ENCODE measurements around the gene SDE2. TPM values are rescaled to one million over a fixed set of nuclear protein-coding genes. Genes with fewer than 3 reads are reported as not detected.

The SDE2 gene
- total and polyA plus RNA-seq, 2 donors (not counting 1 experiment from before 2014, with no cell fraction given): 10.0 to 26.0 TPM

GRCh38 chr1:225996946-225997545 is 2.1 kb downstream of the SDE2 start:
- peak overlapping the region; percentile 73 for H3K27ac Mint-ChIP-seq
- H3K4me1 Mint-ChIP-seq: peaks cover 53% of the 10 kb centered on the region
- no peaks in the 10 kb centered on the region for H3K27me3 Mint-ChIP-seq
- H3K4me3 Mint-ChIP-seq: peak overlapping the region; percentile 100
- no peak overlapping the region for H2AFZ ChIP-seq (ENCODE audit: insufficient read depth, low read depth, low read length, poor library complexity, severe bottlenecking)
- H3K27me3 ChIP-seq (replicated peaks in 1 of 4; ENCODE audit: control extremely low read depth in 1 of 4, control insufficient read depth in 3 of 4, insufficient read depth in 4 of 4, low read length in 3 of 4): no peaks in the 10 kb centered on the region
- peaks cover 62% of the 10 kb centered on the region for H3K79me2 ChIP-seq (ENCODE audit: control insufficient read depth, insufficient read depth, low read length)
- CTCF ChIA-PET: interaction anchor here (1.2 to 5.1 kb wide), 7 partner anchors 9 to 516 kb away, joined by 3 to 48 read pairs (median 7); partner anchors contain the start of gene H3-3A
- intact Hi-C loops (cut with micrococcal nuclease): loop anchor here (5.0 kb wide), 1 partner anchor 190 kb away; the partner anchor contains the start of gene ACBD3
- no peak overlapping the region for H3K27ac ChIP-seq (ENCODE audit: low read length in 2 of 2)
- no peak overlapping the region for H3K9ac ChIP-seq (ENCODE audit: low read length)
- peaks cover 6 to 49% of the 10 kb centered on the region in 2 experiments for H3K36me3 ChIP-seq (replicated peaks in 1 of 2; ENCODE audit: control extremely low read depth in 1 of 2, control insufficient read depth in 1 of 2, extremely low read depth in 1 of 2, insufficient read depth in 2 of 2, low read length in 1 of 2)
- TF ChIP-seq EZH2 (IDR thresholded peaks at IDR 0.05; ENCODE audit: borderline replicate concordance, insufficient read depth, low read depth, low read length, poor library complexity, severe bottlenecking): no peak
- TF ChIP-seq, protein P1, sequence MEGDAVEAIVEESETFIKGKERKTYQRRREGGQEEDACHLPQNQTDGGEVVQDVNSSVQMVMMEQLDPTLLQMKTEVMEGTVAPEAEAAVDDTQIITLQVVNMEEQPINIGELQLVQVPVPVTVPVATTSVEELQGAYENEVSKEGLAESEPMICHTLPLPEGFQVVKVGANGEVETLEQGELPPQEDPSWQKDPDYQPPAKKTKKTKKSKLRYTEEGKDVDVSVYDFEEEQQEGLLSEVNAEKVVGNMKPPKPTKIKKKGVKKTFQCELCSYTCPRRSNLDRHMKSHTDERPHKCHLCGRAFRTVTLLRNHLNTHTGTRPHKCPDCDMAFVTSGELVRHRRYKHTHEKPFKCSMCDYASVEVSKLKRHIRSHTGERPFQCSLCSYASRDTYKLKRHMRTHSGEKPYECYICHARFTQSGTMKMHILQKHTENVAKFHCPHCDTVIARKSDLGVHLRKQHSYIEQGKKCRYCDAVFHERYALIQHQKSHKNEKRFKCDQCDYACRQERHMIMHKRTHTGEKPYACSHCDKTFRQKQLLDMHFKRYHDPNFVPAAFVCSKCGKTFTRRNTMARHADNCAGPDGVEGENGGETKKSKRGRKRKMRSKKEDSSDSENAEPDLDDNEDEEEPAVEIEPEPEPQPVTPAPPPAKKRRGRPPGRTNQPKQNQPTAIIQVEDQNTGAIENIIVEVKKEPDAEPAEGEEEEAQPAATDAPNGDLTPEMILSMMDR (IDR thresholded peaks at IDR 0.05): no peak
- H3K9me3 ChIP-seq (ENCODE audit: control extremely low read depth in 1 of 3, control insufficient read depth in 2 of 3, insufficient read depth in 1 of 3, low read length in 2 of 3): no peaks in the 10 kb centered on the region
- peaks cover 42 to 49% of the 10 kb centered on the region in 2 donors for H3K4me1 ChIP-seq (ENCODE audit: control insufficient read depth in 2 of 2, insufficient read depth in 2 of 2, low read length in 2 of 2)
- H3K9me3 Mint-ChIP-seq (ENCODE audit: insufficient read depth): no peaks in the 10 kb centered on the region
- no peak overlapping the region for H3K4me3 ChIP-seq (ENCODE audit: control extremely low read depth in 1 of 5, extremely low read depth in 1 of 5, insufficient read depth in 1 of 5, low read depth in 2 of 5, low read length in 4 of 5)
- 56% methylated on average over 2 of the region's 5 CpGs for WGBS (ENCODE audit: insufficient coverage)
- peaks cover 26% of the 10 kb centered on the region for H4K20me1 ChIP-seq (ENCODE audit: control insufficient read depth, insufficient read depth, low read length, poor library complexity, severe bottlenecking)
- POLR2A ChIA-PET: interaction anchor here (0.5 to 1.4 kb wide), 3 partner anchors 28 to 65 kb away, joined by 3 to 4 read pairs (median 4); partner anchors contain the start of gene H3-3A
- H3K4me2 ChIP-seq (replicated peaks; ENCODE audit: low read depth, low read length, poor library complexity, severe bottlenecking): peak overlapping the region; percentile 12
- DNase-seq: no peak
- ATAC-seq (ENCODE audit: low read depth): no peak

Measured in B cell (primary cell).